IPS-18c (cell line): ENCODE measurements around the gene ETF1.

Source experiments
- H3K4me3 ChIP-seq: 2 replicates; pipeline ENCODE4 v1.7.0; 2013; ENCODE audit warnings: low read depth, mild to moderate bottlenecking, low read length, moderate library complexity; ENCODE audit not compliant: insufficient read depth
- H3K9me3 ChIP-seq: one replicate; pipeline ENCODE4 v1.6.1; 2013; ENCODE audit warnings: mild to moderate bottlenecking, low read length, moderate library complexity; ENCODE audit not compliant: control insufficient read depth, insufficient read depth

Gene ETF1

GRCh38 chr5:138472353-138472752 lies 70.7 kb downstream of the ETF1 start:
- H3K4me3 ChIP-seq: 0 out of 2 replicates have a peak overlapping the region, but pooled peaks have one; percentile 1
- no peaks in the 10 kb centered on the region for H3K9me3 ChIP-seq

DNA sequence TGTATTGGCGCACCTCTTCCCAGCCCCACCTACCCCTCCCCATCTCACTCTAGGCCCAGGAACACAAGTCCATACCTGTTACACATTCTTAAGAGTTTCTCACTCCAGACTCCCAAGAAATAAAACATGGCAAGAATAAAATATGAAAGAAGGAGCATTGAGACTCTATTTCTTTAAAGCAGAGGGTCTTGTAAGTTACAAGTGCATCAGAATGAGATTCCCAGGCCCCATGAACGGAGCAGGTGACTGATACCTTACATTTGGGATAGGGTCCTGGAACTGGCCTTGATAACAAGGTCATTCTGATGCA lies 72.0 kb downstream of the ETF1 start:
- Histone ChIP-seq H3K4me3 (no peak overlapping the region), H3K9me3 (no peaks in the 10 kb centered on the region)

DNA sequence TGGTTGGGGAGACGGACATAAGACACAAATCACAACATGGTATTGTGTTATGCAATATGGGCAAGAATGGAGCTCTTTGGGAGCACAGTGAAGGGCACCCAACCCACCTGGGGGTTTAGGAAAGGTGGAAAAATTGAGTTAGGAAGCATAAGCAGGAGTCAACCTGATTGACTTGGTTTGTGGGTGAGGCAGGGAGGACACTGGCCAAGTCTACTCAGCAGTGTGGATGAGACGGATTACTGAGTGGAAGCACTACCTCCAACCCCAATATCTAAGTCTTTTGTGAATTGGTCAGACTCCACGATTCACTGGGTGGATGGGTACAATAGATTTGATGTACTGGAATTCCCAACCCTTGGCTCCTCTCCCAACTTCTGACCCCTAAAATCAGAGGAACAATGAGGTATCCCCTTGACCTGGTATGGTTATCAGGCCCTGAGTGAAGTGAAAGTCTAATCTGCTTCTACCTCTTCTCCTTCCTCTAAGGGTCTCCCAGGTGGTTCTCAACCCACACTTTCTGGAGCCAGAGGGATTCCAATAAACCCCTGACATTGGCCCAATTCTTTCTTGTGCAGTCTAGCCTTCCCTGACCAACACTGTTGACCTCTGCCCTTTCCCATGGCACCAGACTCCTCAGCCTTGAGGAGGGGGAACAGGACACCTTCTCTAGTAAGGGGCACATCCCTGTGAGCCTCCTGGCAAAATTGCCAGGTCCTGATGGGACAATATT lies 72.5 kb downstream of the ETF1 start:
- Histone ChIP-seq H3K9me3 (peaks cover 2% of the 10 kb centered on the region), H3K4me3 (no peak overlapping the region)

GRCh38 chr5:138469540-138470321 lies 73.3 kb downstream of the ETF1 start:
- Histone ChIP-seq H3K4me3 (no peak overlapping the region), H3K9me3 (peaks cover 2% of the 10 kb centered on the region)

- no peak overlapping the region for H3K4me3 ChIP-seq
- peaks cover 2% of the 10 kb centered on the region for H3K9me3 ChIP-seq
Measured at GRCh38 chr5:138468966-138469539, 74.0 kb downstream of the ETF1 start.

DNA sequence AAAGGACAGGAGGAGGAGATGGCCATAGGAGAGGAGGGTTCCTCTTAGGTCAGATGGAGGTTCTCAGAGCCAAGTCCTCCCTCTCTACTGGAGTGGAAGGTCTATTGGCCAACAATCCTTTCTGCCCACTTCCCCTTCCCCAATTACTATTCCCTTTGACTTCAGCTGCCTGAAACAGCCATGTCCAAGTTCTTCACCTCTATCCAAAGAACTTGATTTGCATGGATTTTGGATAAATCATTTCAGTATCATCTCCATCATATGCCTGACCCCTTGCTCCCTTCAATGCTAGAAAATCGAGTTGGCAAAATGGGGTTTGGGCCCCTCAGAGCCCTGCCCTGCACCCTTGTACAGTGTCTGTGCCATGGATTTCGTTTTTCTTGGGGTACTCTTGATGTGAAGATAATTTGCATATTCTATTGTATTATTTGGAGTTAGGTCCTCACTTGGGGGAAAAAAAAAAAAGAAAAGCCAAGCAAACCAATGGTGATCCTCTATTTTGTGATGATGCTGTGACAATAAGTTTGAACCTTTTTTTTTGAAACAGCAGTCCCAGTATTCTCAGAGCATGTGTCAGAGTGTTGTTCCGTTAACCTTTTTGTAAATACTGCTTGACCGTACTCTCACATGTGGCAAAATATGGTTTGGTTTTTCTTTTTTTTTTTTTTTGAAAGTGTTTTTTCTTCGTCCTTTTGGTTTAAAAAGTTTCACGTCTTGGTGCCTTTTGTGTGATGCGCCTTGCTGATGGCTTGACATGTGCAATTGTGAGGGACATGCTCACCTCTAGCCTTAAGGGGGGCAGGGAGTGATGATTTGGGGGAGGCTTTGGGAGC lies 74.7 kb downstream of the ETF1 start:
- Histone ChIP-seq H3K9me3 (peaks cover 2% of the 10 kb centered on the region), H3K4me3 (no peak overlapping the region)

GRCh38 chr5:138467711-138468132 lies 75.3 kb downstream of the ETF1 start:
- Histone ChIP-seq H3K4me3 (no peak overlapping the region; the same call in none of the 2 replicates), H3K9me3 (peaks cover 2% of the 10 kb centered on the region)

- Histone ChIP-seq H3K4me3 (peak overlapping the region; percentile 81), H3K9me3 (peaks cover 2% of the 10 kb centered on the region)
Measured at GRCh38 chr5:138466900-138467710, 75.9 kb downstream of the ETF1 start.

DNA sequence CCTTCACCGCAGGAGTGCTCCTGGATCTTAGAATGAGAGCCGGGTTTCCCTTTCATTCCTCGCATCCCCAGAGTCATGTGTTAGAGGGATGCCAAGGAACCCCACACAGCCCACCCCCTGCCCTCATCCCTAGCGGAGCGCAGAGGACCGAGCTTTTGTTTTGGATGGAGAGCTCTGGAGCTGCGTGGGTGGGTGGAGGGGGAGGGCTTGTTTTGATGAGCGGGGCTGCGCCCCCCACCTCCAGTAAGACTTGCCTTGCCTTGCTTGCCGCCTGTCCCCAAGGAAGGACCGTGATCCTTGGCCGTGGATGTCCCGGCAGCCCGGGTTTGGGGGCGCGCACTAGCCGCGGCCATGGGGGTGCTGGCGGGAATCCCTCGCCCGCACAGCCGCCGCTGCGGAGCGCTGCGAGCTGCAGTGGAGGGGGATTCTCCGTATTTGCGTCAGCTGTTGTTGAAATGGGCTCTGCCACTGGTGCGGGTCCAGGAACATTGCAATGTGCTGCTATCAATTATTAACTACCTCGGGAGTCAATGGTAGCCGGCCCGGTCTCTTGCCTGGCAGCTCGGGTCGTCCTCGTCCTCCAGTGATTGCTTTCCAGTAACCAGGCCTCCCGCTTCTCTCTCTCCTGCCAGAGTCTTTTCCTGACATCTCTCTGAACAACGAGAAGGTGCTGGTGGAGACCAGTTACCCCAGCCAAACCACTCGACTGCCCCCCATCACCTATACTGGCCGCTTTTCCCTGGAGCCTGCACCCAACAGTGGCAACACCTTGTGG lies 76.7 kb downstream of the ETF1 start:
- Histone ChIP-seq H3K4me3 (peak overlapping the region; percentile 81), H3K9me3 (peaks cover 2% of the 10 kb centered on the region)

GRCh38 chr5:138465261-138466124 lies 77.5 kb downstream of the ETF1 start, which contains the start of gene EGR1:
Gene EGR1, plus strand, starts transcription at chr5:138465479. Its CDS starts 283 bp downstream, at chr5:138465762.
- peaks cover 2% of the 10 kb centered on the region for H3K9me3 ChIP-seq
- H3K4me3 ChIP-seq: peak within 1 kb of the TSS; percentile 89

DNA sequence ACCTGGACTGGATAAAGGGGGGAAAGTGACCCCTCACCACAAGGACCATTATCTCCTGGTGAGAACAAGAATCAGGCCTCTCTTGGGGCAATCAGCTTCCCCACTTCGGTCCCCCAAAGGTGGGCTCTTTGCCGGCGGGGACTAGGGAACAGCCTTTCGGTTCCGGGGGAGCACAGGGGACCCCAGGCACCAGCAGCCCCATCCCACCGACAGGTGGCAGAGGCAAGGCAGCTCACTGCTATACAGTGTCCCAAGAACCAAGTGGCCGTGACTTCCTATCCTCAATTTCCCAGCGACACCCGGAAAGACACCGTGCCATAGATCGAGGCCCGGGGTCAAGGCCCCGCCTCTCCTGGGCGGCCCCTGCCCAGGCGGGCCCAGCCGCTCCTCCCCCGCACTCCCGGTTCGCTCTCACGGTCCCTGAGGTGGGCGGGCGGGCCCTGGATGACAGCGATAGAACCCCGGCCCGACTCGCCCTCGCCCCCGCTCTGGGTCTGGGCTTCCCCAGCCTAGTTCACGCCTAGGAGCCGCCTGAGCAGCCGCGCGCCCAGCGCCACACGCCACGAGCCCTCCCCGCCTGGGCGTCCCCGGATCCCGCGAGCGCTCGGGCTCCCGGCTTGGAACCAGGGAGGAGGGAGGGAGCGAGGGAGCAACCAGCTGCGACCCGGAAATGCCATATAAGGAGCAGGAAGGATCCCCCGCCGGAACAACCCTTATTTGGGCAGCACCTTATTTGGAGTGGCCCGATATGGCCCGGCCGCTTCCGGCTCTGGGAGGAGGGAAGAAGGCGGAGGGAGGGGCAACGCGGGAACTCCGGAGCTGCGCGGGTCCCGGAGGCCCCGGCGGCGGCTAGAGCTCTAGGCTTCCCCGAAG lies 78.4 kb downstream of the ETF1 start:
- Histone ChIP-seq H3K9me3 (peaks cover 2% of the 10 kb centered on the region), H3K4me3 (peak overlapping the region; percentile 89)

DNA sequence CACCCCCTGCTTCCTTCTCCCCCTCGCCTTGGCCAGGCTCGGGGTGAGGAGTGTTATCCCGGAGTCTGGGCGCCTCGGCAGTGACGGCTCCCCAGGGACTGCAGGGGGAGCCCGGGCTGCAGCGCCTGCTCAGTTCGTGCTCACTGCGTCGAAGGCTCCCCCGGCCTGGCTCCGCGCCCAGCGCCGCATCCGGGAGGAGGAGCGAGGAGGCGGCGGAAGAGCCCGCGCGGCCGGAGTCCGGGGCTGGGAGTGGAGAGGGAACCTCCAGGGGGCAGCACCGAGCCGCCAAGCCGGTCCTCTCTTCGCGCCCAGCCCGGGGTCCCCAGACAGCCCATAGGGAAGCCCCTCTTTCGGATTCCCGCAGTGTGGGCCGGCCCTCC lies 79.0 kb downstream of the ETF1 start:
- peaks cover 2% of the 10 kb centered on the region for H3K9me3 ChIP-seq
- H3K4me3 ChIP-seq: peak overlapping the region; percentile 89

- H3K4me3 ChIP-seq: peak overlapping the region; percentile 89
- peaks cover 2% of the 10 kb centered on the region for H3K9me3 ChIP-seq
Measured at GRCh38 chr5:138463419-138464007, 79.5 kb downstream of the ETF1 start.
